Activated effector memory CD4-positive, alpha-beta T cell treated with Interleukin-2 at 50 U/mL for 16 hours (primary cell): ENCODE data around the gene NMNAT2.

Experiments used
- DNase-seq: peaks from one replicate; pipeline ENCODE4 v3.0.0-alpha.2; 2020

NMNAT2 gene

GRCh38 chr1:183363972-183364371 is 54.2 kb downstream of the NMNAT2 start:
- DNase-seq = no peak

GRCh38 chr1:183361081-183361480 is 57.1 kb downstream of the NMNAT2 start:
- DNase-seq = no peak

- DNase-seq = no peak
These were observed 57.7 kb downstream of the NMNAT2 start for GRCh38 chr1:183360473-183360872.

GRCh38 chr1:183356534-183357182 is 61.5 kb downstream of the NMNAT2 start:
- no peak for DNase-seq

GRCh38 chr1:183355797-183356196 is 62.4 kb downstream of the NMNAT2 start:
- DNase-seq = no peak

- no peak for DNase-seq
These were observed 63.0 kb downstream of the NMNAT2 start for GRCh38 chr1:183355181-183355580.

- no peak for DNase-seq
These were observed 64.6 kb downstream of the NMNAT2 start for GRCh38 chr1:183353597-183353996.

GRCh38 chr1:183349201-183349711 is 68.9 kb downstream of the NMNAT2 start:
- DNase-seq = no peak

- no peak for DNase-seq
These were observed 71.9 kb downstream of the NMNAT2 start for GRCh38 chr1:183346276-183346732.

- DNase-seq = no peak
These were observed 78.5 kb downstream of the NMNAT2 start for GRCh38 chr1:183339556-183340167.

GRCh38 chr1:183331091-183331742 is 87.0 kb downstream of the NMNAT2 start:
- no peak for DNase-seq

- DNase-seq = no peak
These were observed 87.8 kb downstream of the NMNAT2 start for GRCh38 chr1:183330335-183330734.

- DNase-seq = no peak
These were observed 89.8 kb downstream of the NMNAT2 start for GRCh38 chr1:183328371-183328770.

GRCh38 chr1:183327434-183328290 is 90.5 kb downstream of the NMNAT2 start:
- no peak for DNase-seq

GRCh38 chr1:183323849-183324683 is 94.1 kb downstream of the NMNAT2 start:
- DNase-seq = no peak

GRCh38 chr1:183319606-183320005 is 98.6 kb downstream of the NMNAT2 start:
- DNase-seq = no peak

GRCh38 chr1:183319051-183319450 is 99.1 kb downstream of the NMNAT2 start:
- no peak for DNase-seq

GRCh38 chr1:183318433-183318832 is 99.7 kb downstream of the NMNAT2 start:
- DNase-seq = no peak

GRCh38 chr1:183315991-183316758 is 102.0 kb downstream of the NMNAT2 start:
- DNase-seq = no peak

GRCh38 chr1:183313063-183313462 is 105.1 kb downstream of the NMNAT2 start:
- no peak for DNase-seq

- no peak for DNase-seq
These were observed 107.3 kb downstream of the NMNAT2 start for GRCh38 chr1:183310753-183311479.
